Spinal cord (tissue), 10 donors: ENCODE measurements around the gene COL16A1. TPM values are rescaled to one million over a fixed set of nuclear protein-coding genes. Genes with fewer than 3 reads are reported as not detected.

ENCODE experiments used
- DNase-seq, 6 donors: peaks; one replicate each; pipeline versions ENCODE4 v3.0.0 to v3.0.0-alpha.2; 2013 to 2015; ENCODE audit warnings: low spot score in 6 of 6, low read depth in 4 of 6
- H3K27ac ChIP-seq: one replicate; pipeline ENCODE4 v1.5.1; 2013; ENCODE audit warnings: low read depth, low read length, control low read depth
- H3K27me3 ChIP-seq: one replicate; pipeline ENCODE4 v1.6.1; 2013; ENCODE audit warnings: low read length; ENCODE audit not compliant: control insufficient read depth, insufficient read depth
- H3K36me3 ChIP-seq: one replicate; pipeline ENCODE4 v1.6.1; 2013; ENCODE audit warnings: low read length; ENCODE audit not compliant: control insufficient read depth, insufficient read depth
- H3K4me1 ChIP-seq: one replicate; pipeline ENCODE4 v1.6.1; 2013; ENCODE audit warnings: low read length; ENCODE audit not compliant: control insufficient read depth, insufficient read depth
- H3K4me3 ChIP-seq: one replicate; pipeline ENCODE4 v1.5.1; 2013; ENCODE audit warnings: low read depth, low read length, control low read depth
- H3K9me3 ChIP-seq: one replicate; pipeline ENCODE4 v1.6.1; 2013; ENCODE audit warnings: low read length; ENCODE audit not compliant: control insufficient read depth, insufficient read depth
- WGBS: methylation state at CpG from one replicate; pipeline ENCODE4 v1.1.5; 2013; ENCODE audit warnings: missing lambda C conversion rate; ENCODE audit not compliant: insufficient coverage; 5-methylcytosine and 5-hydroxymethylcytosine counted together
- polyA plus RNA-seq, 2 donors: library from polyadenylated mRNA; unstranded; fragments of 120-200 nt; gene quantifications; one replicate each; pipeline ENCODE4 v1.2.1, GENCODE V29; 2013; ENCODE audit not compliant: insufficient read length in 2 of 2
- total RNA-seq, 2 donors: library from RNA; depleted of rRNA in 1 of 2; stranded (reverse); fragments of 120-200 nt in 1 of 2; fragments of >200 nt in 1 of 2; gene quantifications; one replicate each; pipeline versions ENCODE4 v1.2.3 to v1.2.4, GENCODE V29; 2013 to 2014
- donor health status: healthy.

COL16A1 gene
- total and polyA plus RNA-seq, 4 donors = 60.6 to 178 (median 135) TPM

DNA sequence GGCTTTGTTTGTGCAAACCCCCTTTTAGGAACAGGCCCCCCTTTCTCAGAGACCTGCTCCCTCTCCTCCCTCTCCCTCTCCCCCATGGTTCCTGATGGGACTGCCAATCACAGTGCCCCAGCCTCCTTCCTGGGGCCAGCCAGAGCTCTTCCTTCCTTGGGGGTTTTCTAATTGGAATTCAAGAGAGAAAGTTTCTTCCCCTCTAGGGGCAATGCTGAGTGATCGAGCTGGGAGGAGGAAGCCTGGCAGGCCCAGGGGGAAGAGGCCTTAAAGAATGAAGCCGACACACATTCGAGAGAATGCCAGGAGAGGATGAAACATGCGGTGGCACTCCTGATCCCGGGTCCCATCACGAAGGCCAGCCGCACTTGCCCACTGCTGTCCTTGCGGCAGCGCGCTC, 21.3 kb upstream of the COL16A1 start:
- Histone ChIP-seq H3K4me3 (no peak overlapping the region), H3K27ac (no peak overlapping the region), H3K36me3 (peaks cover 59% of the 10 kb centered on the region), H3K27me3 (no peaks in the 10 kb centered on the region), H3K4me1 (peaks cover 28% of the 10 kb centered on the region), H3K9me3 (no peaks in the 10 kb centered on the region)
- DNase-seq = no peak
- 60% methylated on average over 9 of the region's 10 CpGs for WGBS

DNA sequence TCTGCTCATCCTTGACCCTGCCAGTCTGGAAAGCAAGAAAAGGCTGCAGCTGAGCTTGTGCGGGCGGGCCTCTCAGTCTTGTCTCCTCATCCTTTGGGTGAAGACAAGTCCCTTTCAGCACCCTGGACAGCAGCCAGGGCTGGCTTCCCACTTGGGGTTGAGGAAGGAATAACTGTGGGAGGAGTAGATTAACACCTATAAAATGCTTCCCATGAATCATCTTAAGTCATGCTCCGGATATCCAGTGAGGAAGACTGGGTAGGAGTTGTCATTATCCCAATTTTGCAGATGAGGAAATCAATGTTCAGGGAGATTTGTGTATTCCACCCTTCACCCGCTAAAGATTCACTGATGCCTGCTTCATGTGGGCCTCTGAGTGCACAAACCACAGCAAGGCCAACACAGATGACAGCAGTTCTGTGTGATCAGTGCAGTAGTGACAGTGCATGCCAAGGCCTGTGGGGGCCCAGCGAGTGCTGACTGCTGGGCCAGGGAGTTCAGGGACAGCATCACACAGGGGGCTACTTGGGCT, 20.1 kb upstream of the COL16A1 start:
- Histone ChIP-seq H3K9me3 (no peaks in the 10 kb centered on the region), H3K27ac (no peak overlapping the region), H3K27me3 (no peaks in the 10 kb centered on the region), H3K4me3 (no peak overlapping the region), H3K4me1 (peaks cover 28% of the 10 kb centered on the region), H3K36me3 (peaks cover 47% of the 10 kb centered on the region)
- DNase-seq = peak in 2 of 6 donors; percentile 70 to 84
- 45% methylated on average over 4 of the region's 5 CpGs for WGBS

DNA sequence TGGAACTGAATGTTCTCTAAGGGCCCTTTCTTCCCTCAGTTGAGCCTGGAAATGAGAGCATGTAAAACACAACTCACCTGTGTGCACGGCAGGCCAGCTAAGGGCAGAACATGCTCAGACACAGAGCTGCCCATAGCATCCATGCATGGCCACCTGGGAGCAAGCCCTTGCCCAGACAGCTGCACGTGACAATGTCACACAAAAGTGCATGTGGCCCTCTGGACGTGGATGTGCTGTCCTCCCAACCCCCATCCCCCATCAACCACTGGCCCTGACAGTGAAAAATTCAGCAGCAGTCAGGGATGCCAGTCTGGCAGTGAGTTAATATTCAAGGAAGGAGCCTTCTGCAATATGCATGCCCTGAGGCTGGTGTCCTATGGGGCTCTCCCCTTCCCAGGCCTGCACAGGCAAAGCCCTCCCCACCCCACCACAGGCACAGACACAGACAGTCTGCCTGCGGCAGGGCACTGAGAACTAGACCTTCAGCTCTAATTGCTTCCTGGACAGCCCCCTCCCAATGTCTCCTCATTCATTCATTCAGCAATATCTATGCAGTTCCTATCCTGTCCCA, 14.6 kb upstream of the COL16A1 start:
- H3K27ac ChIP-seq = no peak overlapping the region
- H3K4me1 ChIP-seq = peaks cover 42% of the 10 kb centered on the region
- no peaks in the 10 kb centered on the region for H3K27me3 ChIP-seq
- 43% methylated on average over 4 of the region's 4 CpGs for WGBS
- H3K9me3 ChIP-seq = no peaks in the 10 kb centered on the region
- no peaks in the 10 kb centered on the region for H3K36me3 ChIP-seq
- DNase-seq = peak in 1 of 6 donors; percentile 47
- no peak overlapping the region for H3K4me3 ChIP-seq

DNA sequence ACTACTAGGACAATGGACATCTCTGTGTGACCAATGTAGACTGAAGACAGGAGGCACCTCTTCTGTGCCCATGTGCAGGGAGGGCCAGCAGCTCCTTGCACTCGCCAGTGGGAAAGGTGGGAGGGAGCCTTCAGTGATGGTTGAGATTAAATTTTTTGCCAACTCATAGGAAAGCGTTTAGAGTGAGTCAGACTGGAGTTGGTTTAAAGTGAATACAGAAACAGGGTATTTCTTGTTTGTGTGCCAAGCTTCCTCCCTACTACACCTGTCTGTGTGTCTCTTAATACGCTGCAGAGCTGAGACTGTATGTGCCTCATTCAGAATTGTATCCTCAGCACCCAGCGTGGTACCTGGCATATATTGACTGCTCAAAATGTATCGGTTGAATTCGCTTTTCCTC, 13.5 kb upstream of the COL16A1 start:
- no peak overlapping the region for H3K4me3 ChIP-seq
- H3K27me3 ChIP-seq = no peaks in the 10 kb centered on the region
- DNase-seq = peak in 1 of 6 donors; percentile 43
- 74% methylated on average over 4 of the region's 6 CpGs for WGBS
- H3K27ac ChIP-seq = no peak overlapping the region
- H3K9me3 ChIP-seq = no peaks in the 10 kb centered on the region
- H3K36me3 ChIP-seq = no peaks in the 10 kb centered on the region
- H3K4me1 ChIP-seq = peaks cover 39% of the 10 kb centered on the region

DNA sequence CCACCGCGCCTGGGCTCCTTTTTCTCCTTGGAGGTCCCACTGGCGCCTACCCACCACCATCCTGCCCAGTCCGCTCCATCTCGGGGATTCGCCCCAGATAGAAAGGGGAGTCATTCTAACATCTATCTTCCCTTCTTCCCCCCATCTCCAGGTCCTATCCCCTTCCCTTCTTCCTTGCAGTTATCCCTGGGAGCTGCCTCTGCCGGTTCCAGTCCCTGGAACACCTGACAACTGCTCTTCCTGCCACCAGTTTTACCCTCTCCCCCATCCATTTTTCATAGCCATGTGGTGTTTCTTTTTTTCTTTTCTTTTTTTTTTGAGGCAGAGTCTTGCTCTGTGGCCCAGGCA, 12.0 kb upstream of the COL16A1 start:
- H3K4me3 ChIP-seq = no peak overlapping the region
- no peaks in the 10 kb centered on the region for H3K36me3 ChIP-seq
- DNase-seq = no peak
- 13% methylated on average over 2 of the region's 7 CpGs for WGBS
- H3K9me3 ChIP-seq = no peaks in the 10 kb centered on the region
- no peak overlapping the region for H3K27ac ChIP-seq
- H3K27me3 ChIP-seq = no peaks in the 10 kb centered on the region
- peaks cover 42% of the 10 kb centered on the region for H3K4me1 ChIP-seq

DNA sequence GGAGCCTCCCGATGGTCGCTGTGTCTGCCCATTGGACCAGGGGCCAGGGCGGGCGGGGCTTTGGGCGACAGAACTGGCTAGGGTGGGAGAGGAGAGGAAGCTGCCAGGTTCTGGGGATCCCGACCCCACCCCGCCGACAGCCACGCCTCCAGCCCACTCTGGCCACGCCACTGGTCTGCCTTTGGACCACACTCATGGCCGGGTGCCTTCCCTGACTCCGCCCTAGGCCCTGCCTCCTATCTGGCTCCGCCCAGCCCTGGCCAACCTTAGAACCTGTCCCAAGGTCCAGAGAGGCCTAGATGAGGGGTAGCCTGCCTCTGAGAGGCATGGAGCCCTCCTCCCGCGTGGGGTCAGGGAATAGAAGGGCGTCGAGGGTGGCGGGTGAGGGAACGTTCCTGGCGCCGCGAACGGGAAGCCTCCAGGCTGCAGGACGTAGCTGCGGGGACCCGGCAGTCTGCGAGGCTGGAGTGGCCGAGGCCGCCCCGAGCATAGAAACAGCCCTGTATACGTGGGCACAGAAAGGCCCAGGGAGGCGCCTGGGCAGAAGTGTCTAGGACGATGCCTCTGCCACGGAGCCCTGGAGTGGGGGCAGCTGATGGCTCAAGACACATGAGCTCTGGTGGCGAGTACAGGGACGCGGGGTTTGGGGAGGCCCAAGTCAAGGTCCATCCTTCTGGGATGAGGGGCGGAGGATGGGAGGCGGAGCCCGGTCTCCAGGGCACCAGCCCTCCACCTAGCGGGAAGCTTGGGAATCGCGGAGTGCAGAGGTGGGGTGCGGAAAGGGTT, 11.5 kb upstream of the COL16A1 start:
- H3K4me1 ChIP-seq = peaks cover 42% of the 10 kb centered on the region
- no peaks in the 10 kb centered on the region for H3K36me3 ChIP-seq
- H3K9me3 ChIP-seq = no peaks in the 10 kb centered on the region
- peak overlapping the region; percentile 43 for H3K4me3 ChIP-seq
- WGBS = 9% methylated on average over 41 of the region's 44 CpGs
- H3K27me3 ChIP-seq = no peaks in the 10 kb centered on the region
- peak in 2 of 6 donors; percentile 93 for DNase-seq
- peak overlapping the region; percentile 97 for H3K27ac ChIP-seq

DNA sequence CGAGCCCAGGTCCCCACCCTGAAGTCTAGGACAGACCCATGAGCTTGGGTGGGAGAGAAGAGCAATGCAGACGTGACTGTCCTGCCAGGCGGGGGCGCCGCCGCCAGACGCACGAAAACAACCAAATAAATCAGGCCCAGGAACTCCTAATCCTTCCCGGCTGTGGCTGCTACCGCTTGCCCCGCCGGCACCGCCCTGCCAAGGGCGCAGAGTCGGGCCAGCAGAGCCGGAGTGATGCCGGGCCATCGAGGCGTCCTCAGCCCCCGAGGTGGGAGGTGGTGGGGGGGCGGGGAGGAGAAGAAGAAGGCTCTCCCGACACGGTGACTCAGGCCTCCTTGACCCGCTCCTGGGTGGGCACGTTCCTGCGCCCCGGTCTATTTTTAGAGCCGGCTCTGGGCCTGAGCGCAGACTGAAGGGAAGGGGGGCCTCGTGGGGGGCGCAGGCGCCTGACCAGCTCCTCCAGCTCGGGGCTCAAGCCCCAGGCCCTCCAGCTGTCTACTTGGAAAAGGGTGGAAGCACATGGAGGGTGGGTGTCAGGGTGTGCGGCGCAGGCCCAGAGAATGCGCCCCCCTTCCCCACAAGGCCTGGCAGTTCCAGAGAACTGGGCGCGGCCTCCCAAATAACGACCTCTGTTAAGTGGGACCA, 10.7 kb upstream of the COL16A1 start:
- no peaks in the 10 kb centered on the region for H3K27me3 ChIP-seq
- peaks cover 42% of the 10 kb centered on the region for H3K4me1 ChIP-seq
- H3K36me3 ChIP-seq = no peaks in the 10 kb centered on the region
- peak overlapping the region; percentile 43 for H3K4me3 ChIP-seq
- WGBS = 7% methylated on average over 31 of the region's 39 CpGs
- DNase-seq = peak in 2 of 6 donors; percentile 61 to 75
- H3K9me3 ChIP-seq = no peaks in the 10 kb centered on the region
- H3K27ac ChIP-seq = peak overlapping the region; percentile 97

DNA sequence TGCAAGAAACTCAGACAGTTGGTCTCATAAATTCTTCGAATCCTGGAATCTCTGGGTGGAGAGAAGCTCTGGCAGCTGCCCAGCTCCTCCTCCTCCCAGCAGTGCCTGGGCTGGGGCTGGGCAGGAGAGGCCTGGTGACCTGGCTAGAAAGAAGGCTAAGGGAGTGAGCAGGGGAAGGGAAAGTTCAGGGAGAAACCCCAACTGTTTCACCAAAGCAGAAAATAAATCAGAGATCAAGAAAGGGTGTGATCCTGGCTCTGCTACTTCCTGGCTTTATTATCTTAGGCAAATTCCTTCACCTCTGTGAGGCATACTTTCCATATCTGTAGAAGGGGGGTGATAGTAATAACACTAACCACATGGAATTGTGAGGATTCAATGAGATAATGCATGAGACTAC, 8.8 kb upstream of the COL16A1 start:
- Histone ChIP-seq H3K27ac (peak overlapping the region; percentile 72), H3K27me3 (no peaks in the 10 kb centered on the region), H3K4me3 (no peak overlapping the region), H3K4me1 (peaks cover 49% of the 10 kb centered on the region), H3K9me3 (no peaks in the 10 kb centered on the region), H3K36me3 (no peaks in the 10 kb centered on the region)
- DNase-seq = peak in 2 of 6 donors; percentile 35 to 68
- 8% methylated on average over 1 of the region's 1 CpG for WGBS

DNA sequence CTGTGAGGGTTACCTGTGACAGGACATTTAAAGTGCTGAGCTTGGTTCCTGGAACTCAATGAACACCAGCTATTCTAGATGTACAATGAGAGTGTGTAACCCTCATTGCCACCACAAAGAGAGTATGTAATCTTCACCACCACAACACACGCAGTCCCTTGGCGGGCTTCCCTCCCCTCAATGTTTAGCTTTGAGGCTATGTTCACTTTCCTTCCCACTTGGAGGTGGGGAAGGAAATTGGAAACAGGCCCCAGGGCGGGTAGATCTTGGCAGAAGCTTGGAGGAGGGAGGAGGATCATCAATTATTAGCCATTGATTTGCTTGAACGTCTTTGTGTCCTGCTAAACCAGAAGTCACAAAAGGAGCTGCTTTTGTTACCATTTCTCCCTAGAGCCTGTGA, 8.3 kb upstream of the COL16A1 start:
- peak overlapping the region; percentile 72 for H3K27ac ChIP-seq
- H3K9me3 ChIP-seq = no peaks in the 10 kb centered on the region
- H3K4me1 ChIP-seq = peaks cover 48% of the 10 kb centered on the region
- H3K4me3 ChIP-seq = no peak overlapping the region
- 33% methylated on average over 1 of the region's 4 CpGs for WGBS
- H3K27me3 ChIP-seq = no peaks in the 10 kb centered on the region
- peak in 2 of 6 donors; percentile 47 to 53 for DNase-seq
- no peaks in the 10 kb centered on the region for H3K36me3 ChIP-seq
